HepG2 (cell line): ENCODE results near the gene RERE. TPM values are rescaled to one million over a fixed set of nuclear protein-coding genes. Genes with fewer than 3 reads are reported as not detected.

Experiments used
- ATAC-seq: fragments of 200-7000 bp; cut with Tn5 transposase; 3 replicates; pipeline ENCODE4 v1.9.1; 2020; ENCODE audit warnings: mild to moderate bottlenecking, moderate library complexity
- BruUV-seq: library from RNA; stranded (reverse); fragments of 400-500 nt; replicated peaks from 2 replicates; lab custom pipeline; 2021; lab: Mats Ljungman, UMichigan
- CTCF ChIA-PET: fragments of 300-600 bp; formaldehyde crosslinking; extraction: SDS; loops from one replicate; lab custom pipeline; 2021; ENCODE audit warnings: low total read pairs, inconsistent platforms, low intra/inter-chr PET ratio; lab: Yijun Ruan, JAX
- POLR2A ChIA-PET: fragments of 350-600 bp; sonication (Branson Sonifier 250); formaldehyde crosslinking; loops from one replicate; lab custom pipeline; 2020; ENCODE audit warnings: antibody characterized with exemption, inconsistent platforms; lab: Yijun Ruan, JAX
- DNase-seq: peaks from one replicate; pipeline ENCODE4 v3.0.0-alpha.2; 2015; ENCODE audit warnings: low spot score
- FAIRE-seq: peaks from 3 replicates; lab custom pipeline; 2011; peaks lifted over from hg19 to GRCh38; lab: Jason Lieb, UNC
- H2AFZ ChIP-seq: one replicate; pipeline ENCODE4 v1.6.1; 2011; ENCODE audit warnings: low read length, inconsistent platforms
- H3K27ac ChIP-seq: fragments of 300-600 bp; 3 replicates; pipeline ENCODE4 v1.8.0; 2011; ENCODE audit warnings: mixed run types, mild to moderate bottlenecking, mixed read lengths, low read length, inconsistent platforms; ENCODE audit not compliant: insufficient read depth; ENCODE audit errors: extremely low read length
- H3K27me3 ChIP-seq, 2 experiments: fragments of 200-600 bp in 1 of 2; 2 replicates in 1 of 2; 3 replicates in 1 of 2; pipeline versions ENCODE4 v1.6.0 to v1.8.0; 2011; ENCODE audit warnings: low read length in 2 of 2, mild to moderate bottlenecking in 2 of 2, moderate library complexity in 2 of 2, inconsistent platforms in 1 of 2; ENCODE audit not compliant: insufficient read depth in 2 of 2, control insufficient read depth in 1 of 2
- H3K36me3 ChIP-seq, 2 experiments: fragments of 200-600 bp in 1 of 2; replicated peaks in 1 of 2; 2 replicates in 1 of 2; 3 replicates in 1 of 2; pipeline versions ENCODE4 v1.5.1 to v1.8.0; 2011; ENCODE audit warnings: low read length in 2 of 2, inconsistent platforms in 1 of 2; ENCODE audit not compliant: insufficient read depth in 2 of 2, control insufficient read depth in 1 of 2
- H3K4me1 ChIP-seq: 2 replicates; pipeline ENCODE4 v1.5.1; 2012; ENCODE audit warnings: low read length, inconsistent platforms; ENCODE audit not compliant: insufficient read depth
- H3K4me2 ChIP-seq: 2 replicates; pipeline ENCODE4 v1.6.0; 2011; ENCODE audit warnings: low read depth, low read length, inconsistent platforms
- H3K4me3 ChIP-seq, 3 experiments: fragments of 200-600 bp in 1 of 3; sonication (generic), shearing (Covaris generic) in 1 of 3; replicated peaks in 1 of 3; 2 replicates each; pipeline ENCODE4 v1.5.1; 2011 to 2016; ENCODE audit warnings: low read length in 3 of 3, inconsistent platforms in 2 of 3, low read depth in 2 of 3, mild to moderate bottlenecking in 2 of 3, control low read depth in 1 of 3, mixed read lengths in 1 of 3; ENCODE audit not compliant: insufficient read depth in 1 of 3
- H3K79me2 ChIP-seq: one replicate; pipeline ENCODE4 v1.6.1; 2011; ENCODE audit warnings: low read length, inconsistent platforms; ENCODE audit not compliant: insufficient read depth
- H3K9ac ChIP-seq: 2 replicates; pipeline ENCODE4 v1.6.0; 2011; ENCODE audit warnings: mild to moderate bottlenecking, low read depth, low read length, inconsistent platforms; ENCODE audit not compliant: insufficient read depth
- H3K9me3 ChIP-seq: 2 replicates; pipeline ENCODE4 v1.5.1; 2012; ENCODE audit warnings: mild to moderate bottlenecking, low read length
- H4K20me1 ChIP-seq: 2 replicates; pipeline ENCODE4 v1.6.0; 2011; ENCODE audit warnings: inconsistent platforms, mild to moderate bottlenecking, low read length, moderate library complexity; ENCODE audit not compliant: insufficient read depth
- BRCA1 ChIP-seq: sonication (generic); formaldehyde crosslinking; IDR thresholded peaks from 2 replicates; pipeline ENCODE4 v1.4.0; 2020; ENCODE audit warnings: missing genetic modification reagents
- CBFB ChIP-seq: sonication (generic); formaldehyde crosslinking; IDR thresholded peaks from 2 replicates; pipeline ENCODE4 v1.4.0; 2020; ENCODE audit warnings: missing genetic modification reagents
- FOXK2 ChIP-seq: fragments of 450-650 bp; IDR thresholded peaks from 2 replicates; pipeline ENCODE4 v1.6.1; 2016
- GABPB1 ChIP-seq: IDR thresholded peaks from 2 replicates; pipeline ENCODE4 v1.6.1; 2016; ENCODE audit warnings: mild to moderate bottlenecking, missing genetic modification reagents, moderate library complexity, missing compliant biosample characterization
- GFI1 ChIP-seq: sonication (generic); formaldehyde crosslinking; IDR thresholded peaks from 2 replicates; pipeline ENCODE4 v1.5.0; 2020; ENCODE audit warnings: missing genetic modification reagents, mild to moderate bottlenecking, borderline replicate concordance
- HIVEP1 ChIP-seq: sonication (generic); formaldehyde crosslinking; IDR thresholded peaks from 2 replicates; pipeline ENCODE4 v1.4.0; 2020; ENCODE audit warnings: mild to moderate bottlenecking, missing genetic modification reagents
- PLRG1 ChIP-seq: fragments of 450-650 bp; conservative IDR thresholded peaks from 2 replicates; pipeline ENCODE4 v1.6.1; 2016
- RARA ChIP-seq: IDR thresholded peaks from 2 replicates; pipeline ENCODE4 v1.6.1; 2016; ENCODE audit warnings: missing genetic modification reagents, missing compliant biosample characterization
- TCF12 ChIP-seq, 2 experiments: fragments of 450-650 bp in 1 of 2; sonication (generic) in 1 of 2; formaldehyde crosslinking in 1 of 2; IDR thresholded peaks; 2 replicates each; pipeline versions ENCODE4 v1.6.1 to v1.8.0; 2017 to 2022; ENCODE audit warnings: antibody characterized with exemption in 1 of 2, mild to moderate bottlenecking in 1 of 2, missing genetic modification reagents in 1 of 2, moderate library complexity in 1 of 2
- XBP1 ChIP-seq: sonication (generic); formaldehyde crosslinking; IDR thresholded peaks from 2 replicates; pipeline ENCODE4 v1.5.0; 2020; ENCODE audit warnings: missing genetic modification reagents
- ZNF180 ChIP-seq: sonication (generic); formaldehyde crosslinking; IDR thresholded peaks from 2 replicates; pipeline ENCODE4 v1.4.0; 2020; ENCODE audit warnings: low read depth, missing genetic modification reagents, borderline replicate concordance
- ZNF234 ChIP-seq: sonication (generic); formaldehyde crosslinking; conservative IDR thresholded peaks from 2 replicates; pipeline ENCODE4 v1.5.1; 2020; ENCODE audit warnings: mild to moderate bottlenecking, missing genetic modification reagents
- ZNF644 ChIP-seq: IDR thresholded peaks from 2 replicates; pipeline ENCODE4 v1.6.1; 2016; ENCODE audit warnings: low read depth
- WGBS: methylation state at CpG from one replicate; pipeline ENCODE4 v1.1.6; 2017; ENCODE audit warnings: low lambda C conversion rate; 5-methylcytosine and 5-hydroxymethylcytosine counted together
- in situ Hi-C: cut with HindIII; loops from 2 replicates; pipeline ENCODE4 v1.10.0; 2017; ENCODE audit warnings: low pct_unique_long_range_greater_than_20kb; ENCODE audit not compliant: extremely low pct_ligation_motif_present
- intact Hi-C: fragments of 100-400 bp; cut with micrococcal nuclease; formaldehyde crosslinking; loops from one replicate; pipeline ENCODE4 v1.10.0; 2022; ENCODE audit not compliant: unreplicated experiment
- polyA plus RNA-seq, 8 experiments: library from polyadenylated mRNA; depleted of rRNA in 3 of 8; stranded (reverse) in 7 of 8; unstranded in 1 of 8; fragments of >200 nt; fragmentation: Illumina TruSeq in 4 of 8; extraction: Trizol in 4 of 8; gene quantifications; 2 replicates each; pipeline versions ENCODE4 v1.2.1 to v1.2.3, GENCODE V29; 2011 to 2016; ENCODE audit warnings: low read depth in 4 of 8, missing spikeins in 1 of 8, mixed read lengths in 1 of 8; ENCODE audit not compliant: insufficient read depth in 1 of 8
- total RNA-seq, 5 experiments: library from RNA; depleted of rRNA; stranded (reverse); fragments of >200 nt; fragmentation: Illumina TruSeq; extraction: Trizol; gene quantifications; 2 replicates each; pipeline ENCODE4 v1.2.3, GENCODE V29; 2016; ENCODE audit warnings: low read depth in 1 of 5
- TF ChIP-seq, protein P1 (sequence below): IDR thresholded peaks from 2 replicates; pipeline ENCODE4 v1.6.1; 2012; ENCODE audit warnings: inconsistent platforms
- TF ChIP-seq, protein P2 (sequence below): sonication (generic); formaldehyde crosslinking; IDR thresholded peaks from 2 replicates; pipeline ENCODE4 v1.4.0; 2020; ENCODE audit warnings: missing genetic modification reagents, low read depth, mild to moderate bottlenecking, borderline replicate concordance
- TF ChIP-seq, protein P3 (sequence below): sonication (generic); formaldehyde crosslinking; IDR thresholded peaks from 2 replicates; pipeline ENCODE4 v1.8.1; 2023; ENCODE audit warnings: mild to moderate bottlenecking, moderate library complexity, missing genetic modification reagents
- TF ChIP-seq, protein P4 (sequence below): sonication (generic); formaldehyde crosslinking; IDR thresholded peaks from 2 replicates; pipeline ENCODE4 v1.4.0; 2020; ENCODE audit warnings: mild to moderate bottlenecking, missing genetic modification reagents

RERE gene
- total and polyA plus RNA-seq, 2 of the 13 experiments (the other 11 are each of a cell fraction or from before 2014, with no cell fraction given) = 18.3 to 21.9 TPM

GRCh38 chr1:8409606-8410005 lies 407.8 kb downstream of the RERE start:
- CTCF ChIA-PET = no interaction called here
- Histone ChIP-seq H3K36me3 (peaks cover 16 to 63% of the 10 kb centered on the region in 2 experiments), H3K4me1 (peaks cover 19% of the 10 kb centered on the region), H3K4me3 (no peak overlapping the region), H3K4me2 (no peak overlapping the region), H4K20me1 (peaks cover 52% of the 10 kb centered on the region), H3K27me3 (no peaks in the 10 kb centered on the region), H3K79me2 (peaks cover 72% of the 10 kb centered on the region), H3K27ac (no peak overlapping the region), H3K9ac (no peak overlapping the region)
- intact Hi-C loops = no loop called here
- DNase-seq (no peak), ATAC-seq (no peak)
- WGBS = 99% methylated on average over 3 of the region's 3 CpGs
- in situ Hi-C loops = no loop called here
- TF ChIP-seq ZNF180 (CRISPR knock-in tag) (no peak), ZNF234 (no peak), XBP1 (CRISPR knock-in tag) (no peak), GFI1 (CRISPR knock-in tag) (no peak), BRCA1 (CRISPR knock-in tag) (no peak), CBFB (CRISPR knock-in tag) (no peak), FOXK2 (no peak), TCF12 (IDR thresholded peaks at IDR 0.05) (no peak), TCF12 (CRISPR knock-in tag; IDR thresholded peaks at IDR 0.05) (no peak), RARA (no peak), PLRG1 (no peak), HIVEP1 (CRISPR knock-in tag) (no peak), GABPB1 (CRISPR knock-in tag) (no peak), ZNF644 (no peak)
- TF ChIP-seq, protein P1, sequence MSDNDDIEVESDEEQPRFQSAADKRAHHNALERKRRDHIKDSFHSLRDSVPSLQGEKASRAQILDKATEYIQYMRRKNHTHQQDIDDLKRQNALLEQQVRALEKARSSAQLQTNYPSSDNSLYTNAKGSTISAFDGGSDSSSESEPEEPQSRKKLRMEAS = no peak
- TF ChIP-seq, protein P2, sequence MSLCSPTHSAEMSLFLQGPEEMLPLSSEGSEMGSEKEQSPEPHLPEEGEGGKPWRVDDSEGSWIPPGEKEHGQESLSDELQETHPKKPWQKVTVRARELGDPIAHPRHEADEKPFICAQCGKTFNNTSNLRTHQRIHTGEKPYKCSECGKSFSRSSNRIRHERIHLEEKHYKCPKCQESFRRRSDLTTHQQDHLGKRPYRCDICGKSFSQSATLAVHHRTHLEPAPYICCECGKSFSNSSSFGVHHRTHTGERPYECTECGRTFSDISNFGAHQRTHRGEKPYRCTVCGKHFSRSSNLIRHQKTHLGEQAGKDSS = no peak
- TF ChIP-seq, protein P3, sequence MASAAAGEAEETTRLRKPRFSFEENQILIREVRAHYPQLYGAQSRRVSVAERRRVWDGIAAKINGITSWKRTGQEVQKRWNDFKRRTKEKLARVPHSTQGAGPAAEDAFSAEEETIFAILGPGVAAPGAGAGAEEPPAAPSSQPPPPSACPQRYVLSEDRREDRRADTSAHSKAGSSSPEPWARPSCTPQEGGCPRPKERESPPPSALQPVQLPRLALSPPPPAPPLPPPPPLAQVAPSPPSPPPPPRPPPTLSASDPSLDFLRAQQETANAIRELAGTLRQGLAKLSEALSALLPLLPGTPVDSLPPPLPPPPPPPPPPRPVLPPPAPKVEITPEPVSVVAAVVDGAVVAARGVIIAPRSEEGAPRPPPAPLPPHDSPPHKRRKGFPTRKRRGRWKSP = no peak
- TF ChIP-seq, protein P4, sequence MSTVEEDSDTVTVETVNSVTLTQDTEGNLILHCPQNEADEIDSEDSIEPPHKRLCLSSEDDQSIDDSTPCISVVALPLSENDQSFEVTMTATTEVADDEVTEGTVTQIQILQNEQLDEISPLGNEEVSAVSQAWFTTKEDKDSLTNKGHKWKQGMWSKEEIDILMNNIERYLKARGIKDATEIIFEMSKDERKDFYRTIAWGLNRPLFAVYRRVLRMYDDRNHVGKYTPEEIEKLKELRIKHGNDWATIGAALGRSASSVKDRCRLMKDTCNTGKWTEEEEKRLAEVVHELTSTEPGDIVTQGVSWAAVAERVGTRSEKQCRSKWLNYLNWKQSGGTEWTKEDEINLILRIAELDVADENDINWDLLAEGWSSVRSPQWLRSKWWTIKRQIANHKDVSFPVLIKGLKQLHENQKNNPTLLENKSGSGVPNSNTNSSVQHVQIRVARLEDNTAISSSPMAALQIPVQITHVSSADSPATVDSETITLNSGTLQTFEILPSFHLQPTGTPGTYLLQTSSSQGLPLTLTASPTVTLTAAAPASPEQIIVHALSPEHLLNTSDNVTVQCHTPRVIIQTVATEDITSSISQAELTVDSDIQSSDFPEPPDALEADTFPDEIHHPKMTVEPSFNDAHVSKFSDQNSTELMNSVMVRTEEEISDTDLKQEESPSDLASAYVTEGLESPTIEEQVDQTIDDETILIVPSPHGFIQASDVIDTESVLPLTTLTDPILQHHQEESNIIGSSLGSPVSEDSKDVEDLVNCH (CRISPR knock-in tag) = no peak
- TF ChIP-seq, all 625 proteins: peak for 0
- BruUV-seq = no TSS peak
- Histone ChIP-seq H2AFZ (no peak overlapping the region), H3K9me3 (no peaks in the 10 kb centered on the region)
- FAIRE-seq = no peak
- POLR2A ChIA-PET = interaction anchor here (1.0 kb wide), 1 partner anchor 11 kb away, joined by 3 read pairs; no protein-coding TSS in a partner anchor
